Vagina (tissue), 2 donors: ENCODE measurements around the gene MINDY4.

Source experiments
- CTCF ChIP-seq, 3 experiments: fragments of 450-650 bp in 2 of 3; fragments of 200-600 bp in 1 of 3; sonication (generic) in 1 of 3; IDR thresholded peaks; one replicate each; pipeline ENCODE4 v1.5.1; 2017 to 2019; ENCODE audit warnings: antibody characterized with exemption in 3 of 3, mild to moderate bottlenecking in 2 of 3, moderate library complexity in 2 of 3
- POLR2A ChIP-seq, 2 donors: fragments of 450-650 bp; IDR thresholded peaks; one replicate each; pipeline ENCODE4 v1.6.1; 2017; ENCODE audit warnings: antibody characterized with exemption in 2 of 2, mild to moderate bottlenecking in 2 of 2, moderate library complexity in 2 of 2

- TF ChIP-seq POLR2A (IDR thresholded peaks at IDR 0.05) (no peak), CTCF (IDR thresholded peaks at IDR 0.05) (no peak)
These were observed 60.0 kb downstream of the MINDY4 start for GRCh38 chr7:30831227-30831626.
